SK-N-SH (cell line): ENCODE results near the gene TFCP2L1. TPM values are rescaled to one million over a fixed set of nuclear protein-coding genes. Genes with fewer than 3 reads are reported as not detected.

Source experiments
- CTCF ChIA-PET: fragments of 300-600, 350-600 bp; formaldehyde crosslinking; extraction: SDS; loops from one replicate; lab custom pipeline; 2021; lab: Yijun Ruan, JAX
- POLR2A ChIA-PET: fragments of 350-600 bp; sonication (Branson Sonifier 250); formaldehyde crosslinking; extraction: SDS; loops from one replicate; lab custom pipeline; 2020; ENCODE audit warnings: antibody characterized with exemption, inconsistent platforms; lab: Yijun Ruan, JAX
- DNase-seq: peaks from one replicate; pipeline ENCODE4 v3.0.0; 2012
- H2AFZ ChIP-seq: fragments of 200-600 bp; sonication (generic); 2 replicates; pipeline ENCODE4 v1.8.1; 2016; ENCODE audit warnings: antibody characterized with exemption, mild to moderate bottlenecking, low read depth
- H3F3A ChIP-seq: fragments of 200-600 bp; sonication (generic); replicated peaks from 2 replicates; pipeline ENCODE3; 2016; ENCODE audit warnings: antibody characterized with exemption, mild to moderate bottlenecking; ENCODE audit not compliant: insufficient read depth
- H3K27ac ChIP-seq, 2 experiments: fragments of 200-500 bp in 1 of 2; fragments of 200-600 bp in 1 of 2; sonication (Bioruptor generic) in 1 of 2; sonication (generic), shearing (Covaris generic) in 1 of 2; 2 replicates each; pipeline versions ENCODE4 v1.5.1 to v1.6.1; 2014 to 2016; ENCODE audit warnings: low read depth in 2 of 2, inconsistent platforms in 1 of 2, low read length in 1 of 2, mild to moderate bottlenecking in 1 of 2, mixed read lengths in 1 of 2
- H3K27me3 ChIP-seq: fragments of 200-600 bp; sonication (generic), shearing (Covaris generic); 2 replicates; pipeline ENCODE4 v1.6.1; 2016; ENCODE audit warnings: mixed run types; ENCODE audit not compliant: insufficient read depth
- H3K36me3 ChIP-seq, 2 experiments: fragments of 200-500 bp in 1 of 2; fragments of 200-600 bp in 1 of 2; sonication (Bioruptor generic) in 1 of 2; sonication (generic) in 1 of 2; replicated peaks in 1 of 2; 2 replicates each; pipeline versions ENCODE3 to v1.5.1; 2014 to 2016; ENCODE audit warnings: low read length in 1 of 2, mild to moderate bottlenecking in 1 of 2; ENCODE audit not compliant: insufficient read depth in 2 of 2, control insufficient read depth in 1 of 2
- H3K4me1 ChIP-seq, 2 experiments: fragments of 200-500 bp in 1 of 2; fragments of 200-600 bp in 1 of 2; sonication (Bioruptor generic) in 1 of 2; sonication (generic), shearing (Covaris generic) in 1 of 2; 2 replicates each; pipeline versions ENCODE4 v1.5.1 to v1.6.1; 2014 to 2016; ENCODE audit warnings: low read depth in 1 of 2, low read length in 1 of 2, mixed run types in 1 of 2; ENCODE audit not compliant: insufficient read depth in 2 of 2, control insufficient read depth in 1 of 2
- H3K4me2 ChIP-seq: fragments of 200-600 bp; sonication (generic), shearing (Covaris generic); 2 replicates; pipeline ENCODE4 v1.6.1; 2017; ENCODE audit warnings: mixed run types
- H3K4me3 ChIP-seq, 2 experiments: fragments of 200-500 bp in 1 of 2; fragments of 200-600 bp in 1 of 2; sonication (Bioruptor generic) in 1 of 2; sonication (generic), shearing (Covaris generic) in 1 of 2; 2 replicates each; pipeline versions ENCODE4 v1.5.1 to v1.8.1; 2014 to 2016; ENCODE audit warnings: low read depth in 2 of 2, inconsistent platforms in 1 of 2, low read length in 1 of 2, mild to moderate bottlenecking in 1 of 2, mixed read lengths in 1 of 2, moderate library complexity in 1 of 2
- H3K79me2 ChIP-seq: fragments of 200-600 bp; sonication (generic); 2 replicates; pipeline ENCODE4 v1.8.1; 2017; ENCODE audit warnings: mild to moderate bottlenecking; ENCODE audit not compliant: insufficient read depth
- H3K9ac ChIP-seq: fragments of 200-600 bp; sonication (generic); 2 replicates; pipeline ENCODE4 v1.6.1; 2017; ENCODE audit warnings: mixed run types
- H3K9me2 ChIP-seq: fragments of 200-600 bp; sonication (generic); 2 replicates; pipeline ENCODE4 v1.6.1; 2017; ENCODE audit warnings: mixed run types
- H3K9me3 ChIP-seq: fragments of 200-600 bp; sonication (generic); 2 replicates; pipeline ENCODE4 v1.6.1; 2017; ENCODE audit warnings: mixed run types, mild to moderate bottlenecking, moderate library complexity
- H4K20me1 ChIP-seq: fragments of 200-600 bp; sonication (generic); 2 replicates; pipeline ENCODE4 v1.6.1; 2017; ENCODE audit warnings: mild to moderate bottlenecking, mixed run types; ENCODE audit not compliant: insufficient read depth
- ELF1 ChIP-seq: IDR thresholded peaks from 2 replicates; pipeline ENCODE4 v1.4.0; 2012
- EZH2phosphoT487 ChIP-seq: fragments of 200-600 bp; sonication (generic); IDR thresholded peaks from 2 replicates; pipeline ENCODE4 v1.6.1; 2017; ENCODE audit warnings: low read depth, mixed run types, mild to moderate bottlenecking, antibody characterized with exemption, moderate library complexity, borderline replicate concordance
- FOXM1 ChIP-seq: IDR thresholded peaks from 2 replicates; pipeline ENCODE4 v1.4.0; 2012; ENCODE audit warnings: low read depth, mild to moderate bottlenecking
- JUND ChIP-seq: IDR thresholded peaks from 2 replicates; pipeline ENCODE4 v1.4.0; 2012
- MEF2A ChIP-seq: IDR thresholded peaks from 2 replicates; pipeline ENCODE4 v1.4.0; 2012; ENCODE audit warnings: low read depth, borderline replicate concordance
- MXI1 ChIP-seq: IDR thresholded peaks from 2 replicates; pipeline ENCODE4 v1.6.1; 2012; ENCODE audit warnings: mild to moderate bottlenecking, low read depth, low read length, improper control_type of control experiment
- POLR2AphosphoS5 ChIP-seq: IDR thresholded peaks from 2 replicates; pipeline ENCODE4 v1.6.1; 2012; ENCODE audit warnings: low read depth, low read length
- RXRA ChIP-seq: IDR thresholded peaks from 2 replicates; pipeline ENCODE4 v1.4.0; 2012; ENCODE audit warnings: low read depth, mild to moderate bottlenecking, borderline replicate concordance
- SIN3A ChIP-seq: IDR thresholded peaks from 2 replicates; pipeline ENCODE4 v1.6.1; 2012; ENCODE audit warnings: low read depth, mild to moderate bottlenecking, low read length, moderate library complexity, borderline replicate concordance
- SMC3 ChIP-seq: IDR thresholded peaks from 2 replicates; pipeline ENCODE4 v1.6.1; 2012; ENCODE audit warnings: low read depth, low read length, improper control_type of control experiment
- TAF1 ChIP-seq: IDR thresholded peaks from 2 replicates; pipeline ENCODE4 v1.6.1; 2012; ENCODE audit warnings: low read depth, mild to moderate bottlenecking, low read length, moderate library complexity, borderline replicate concordance
- TCF12 ChIP-seq: IDR thresholded peaks from 2 replicates; pipeline ENCODE4 v1.4.0; 2012
- TEAD4 ChIP-seq: IDR thresholded peaks from 2 replicates; pipeline ENCODE4 v1.4.0; 2012; ENCODE audit warnings: mild to moderate bottlenecking, borderline replicate concordance; ENCODE audit not compliant: insufficient read depth
- whole genome bisulfite sequencing: methylation state at CpG from one replicate; pipeline ENCODE4 v1.1.6; 2017; ENCODE audit warnings: low lambda C conversion rate; 5-methylcytosine and 5-hydroxymethylcytosine counted together
- polyA plus RNA-seq, 3 experiments: library from polyadenylated mRNA; depleted of rRNA; stranded (reverse); fragments of >200 nt; gene quantifications; 2 replicates each; pipeline ENCODE4 v1.2.3, GENCODE V29; 2012
- TF ChIP-seq, protein P1 (sequence below): fragments of 150-350 bp; IDR thresholded peaks from 2 replicates; pipeline ENCODE4 v1.6.1; 2016; ENCODE audit warnings: mild to moderate bottlenecking, low read depth, low read length
- TF ChIP-seq, protein P2 (sequence below): IDR thresholded peaks from 2 replicates; pipeline ENCODE4 v1.4.0; 2012; ENCODE audit warnings: low read depth
- TF ChIP-seq, protein P3 (sequence below): fragments of 200-600 bp; sonication (generic); IDR thresholded peaks from 2 replicates; pipeline ENCODE4 v1.6.1; 2017; ENCODE audit warnings: antibody characterized with exemption, mild to moderate bottlenecking, moderate library complexity
- TF ChIP-seq, protein P4 (sequence below): IDR thresholded peaks from 2 replicates; pipeline ENCODE4 v1.4.0; 2012; ENCODE audit warnings: low read depth, borderline replicate concordance
- TF ChIP-seq, protein P5 (sequence below): fragments of 150-350 bp; IDR thresholded peaks from 2 replicates; pipeline ENCODE4 v1.6.1; 2017; ENCODE audit warnings: antibody characterized with exemption, low read length, low read depth, borderline replicate concordance
- TF ChIP-seq, protein P6 (sequence below): IDR thresholded peaks from 2 replicates; pipeline ENCODE4 v1.4.0; 2012; ENCODE audit warnings: low read depth, borderline replicate concordance

The TFCP2L1 gene
- polyA plus RNA-seq, 1 of the 3 experiments (the other 2 are of a cell fraction), result not detected

DNA sequence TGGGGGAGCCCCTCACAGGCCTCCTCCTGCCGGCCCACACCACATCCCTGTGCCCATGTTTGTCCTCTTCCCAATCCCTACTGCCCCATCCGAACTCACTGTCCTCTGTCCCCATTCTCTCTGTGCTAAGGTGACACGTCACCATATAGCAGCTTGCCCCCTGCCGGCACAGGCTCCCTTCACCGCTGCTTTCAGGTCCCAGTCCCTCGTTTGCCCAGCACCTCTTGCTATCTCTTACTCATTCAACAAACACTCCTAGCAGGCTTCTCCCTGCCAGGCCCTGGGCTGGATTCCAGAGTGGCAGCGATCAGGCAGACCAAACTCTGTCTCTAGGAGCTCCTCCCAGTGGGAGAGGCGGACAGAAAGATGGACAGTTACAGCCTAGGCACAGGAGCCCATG, 74.3 kb downstream of the TFCP2L1 start:
- Histone ChIP-seq H3K4me2 (no peak overlapping the region), H4K20me1 (no peaks in the 10 kb centered on the region), H3F3A (no peaks in the 10 kb centered on the region), H3K4me3 (no peak overlapping the region), H3K4me1 (peaks cover 0 to 13% of the 10 kb centered on the region in 2 experiments; a peak in 1 of 4 replicates), H3K36me3 (no peaks in the 10 kb centered on the region), H3K9me3 (no peaks in the 10 kb centered on the region), H3K27me3 (peaks cover 19% of the 10 kb centered on the region; the same call in 1 of the 2 replicates), H2AFZ (no peak overlapping the region), H3K9ac (no peak overlapping the region), H3K9me2 (no peaks in the 10 kb centered on the region), H3K79me2 (no peaks in the 10 kb centered on the region), H3K27ac (no peak overlapping the region)
- DNase-seq, result no peak
- POLR2A ChIA-PET, result no interaction called here
- 40% methylated on average over 7 of the region's 8 CpGs for WGBS
- TF ChIP-seq, protein P1, sequence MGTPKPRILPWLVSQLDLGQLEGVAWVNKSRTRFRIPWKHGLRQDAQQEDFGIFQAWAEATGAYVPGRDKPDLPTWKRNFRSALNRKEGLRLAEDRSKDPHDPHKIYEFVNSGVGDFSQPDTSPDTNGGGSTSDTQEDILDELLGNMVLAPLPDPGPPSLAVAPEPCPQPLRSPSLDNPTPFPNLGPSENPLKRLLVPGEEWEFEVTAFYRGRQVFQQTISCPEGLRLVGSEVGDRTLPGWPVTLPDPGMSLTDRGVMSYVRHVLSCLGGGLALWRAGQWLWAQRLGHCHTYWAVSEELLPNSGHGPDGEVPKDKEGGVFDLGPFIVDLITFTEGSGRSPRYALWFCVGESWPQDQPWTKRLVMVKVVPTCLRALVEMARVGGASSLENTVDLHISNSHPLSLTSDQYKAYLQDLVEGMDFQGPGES, result no peak
- TF ChIP-seq TCF12 (no peak), TAF1 (no peak), JUND (no peak)
- TF ChIP-seq, protein P2, sequence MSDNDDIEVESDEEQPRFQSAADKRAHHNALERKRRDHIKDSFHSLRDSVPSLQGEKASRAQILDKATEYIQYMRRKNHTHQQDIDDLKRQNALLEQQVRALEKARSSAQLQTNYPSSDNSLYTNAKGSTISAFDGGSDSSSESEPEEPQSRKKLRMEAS, result no peak
- CTCF ChIA-PET, result interaction anchor here (0.6 kb wide), 1 partner anchor 115 kb away, joined by 3 read pairs; no protein-coding TSS in a partner anchor

DNA sequence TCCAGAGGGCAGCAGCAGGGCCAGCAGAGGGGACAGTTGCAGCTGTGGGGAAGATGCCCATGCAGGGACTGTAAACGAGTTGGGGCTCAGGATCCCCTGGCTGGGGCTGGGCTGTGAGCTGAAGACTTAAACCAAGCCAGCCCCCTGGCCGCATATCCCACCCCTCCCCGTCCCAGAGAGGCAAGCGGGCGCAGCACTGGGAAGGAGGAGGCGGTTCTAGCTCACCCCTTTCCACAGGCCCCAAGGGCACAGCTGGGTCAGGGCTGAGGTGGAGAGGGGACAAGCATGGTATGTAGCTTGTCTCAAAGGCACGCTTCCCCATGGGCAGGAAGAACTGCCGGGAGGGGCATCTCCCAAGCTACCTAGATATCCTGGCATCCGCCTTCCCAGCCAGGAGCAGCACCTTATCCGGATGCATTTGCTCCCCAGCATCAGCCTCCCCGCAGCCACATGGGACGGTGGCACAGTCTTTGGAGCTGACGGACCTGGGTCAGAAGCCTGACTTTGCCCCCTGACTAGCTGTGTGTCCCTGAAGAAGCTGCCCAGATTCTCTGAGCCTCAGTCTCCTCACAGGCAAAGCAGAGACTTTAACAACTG, 75.9 kb downstream of the TFCP2L1 start:
- Histone ChIP-seq H3K4me3 (no peak overlapping the region), H3K9ac (no peak overlapping the region), H3K9me3 (no peaks in the 10 kb centered on the region), H3K79me2 (no peaks in the 10 kb centered on the region), H3K27me3 (peaks cover 19% of the 10 kb centered on the region; the same call in 1 of the 2 replicates), H3K4me2 (no peak overlapping the region), H4K20me1 (no peaks in the 10 kb centered on the region), H3K9me2 (no peaks in the 10 kb centered on the region), H3F3A (no peaks in the 10 kb centered on the region), H3K27ac (no peak overlapping the region), H2AFZ (no peak overlapping the region), H3K36me3 (no peaks in the 10 kb centered on the region), H3K4me1 (peaks cover 0 to 17% of the 10 kb centered on the region in 2 experiments; a peak in 1 of 4 replicates)
- TF ChIP-seq MEF2A (no peak), FOXM1 (no peak), MXI1 (no peak), SIN3A (no peak), TEAD4 (no peak), JUND (no peak), RXRA (no peak), ELF1 (no peak), POLR2AphosphoS5 (no peak), EZH2phosphoT487 (no peak), SMC3 (no peak)
- TF ChIP-seq, protein P3, sequence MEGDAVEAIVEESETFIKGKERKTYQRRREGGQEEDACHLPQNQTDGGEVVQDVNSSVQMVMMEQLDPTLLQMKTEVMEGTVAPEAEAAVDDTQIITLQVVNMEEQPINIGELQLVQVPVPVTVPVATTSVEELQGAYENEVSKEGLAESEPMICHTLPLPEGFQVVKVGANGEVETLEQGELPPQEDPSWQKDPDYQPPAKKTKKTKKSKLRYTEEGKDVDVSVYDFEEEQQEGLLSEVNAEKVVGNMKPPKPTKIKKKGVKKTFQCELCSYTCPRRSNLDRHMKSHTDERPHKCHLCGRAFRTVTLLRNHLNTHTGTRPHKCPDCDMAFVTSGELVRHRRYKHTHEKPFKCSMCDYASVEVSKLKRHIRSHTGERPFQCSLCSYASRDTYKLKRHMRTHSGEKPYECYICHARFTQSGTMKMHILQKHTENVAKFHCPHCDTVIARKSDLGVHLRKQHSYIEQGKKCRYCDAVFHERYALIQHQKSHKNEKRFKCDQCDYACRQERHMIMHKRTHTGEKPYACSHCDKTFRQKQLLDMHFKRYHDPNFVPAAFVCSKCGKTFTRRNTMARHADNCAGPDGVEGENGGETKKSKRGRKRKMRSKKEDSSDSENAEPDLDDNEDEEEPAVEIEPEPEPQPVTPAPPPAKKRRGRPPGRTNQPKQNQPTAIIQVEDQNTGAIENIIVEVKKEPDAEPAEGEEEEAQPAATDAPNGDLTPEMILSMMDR, result no peak
- TF ChIP-seq, protein P1, result no peak
- TF ChIP-seq, protein P4, sequence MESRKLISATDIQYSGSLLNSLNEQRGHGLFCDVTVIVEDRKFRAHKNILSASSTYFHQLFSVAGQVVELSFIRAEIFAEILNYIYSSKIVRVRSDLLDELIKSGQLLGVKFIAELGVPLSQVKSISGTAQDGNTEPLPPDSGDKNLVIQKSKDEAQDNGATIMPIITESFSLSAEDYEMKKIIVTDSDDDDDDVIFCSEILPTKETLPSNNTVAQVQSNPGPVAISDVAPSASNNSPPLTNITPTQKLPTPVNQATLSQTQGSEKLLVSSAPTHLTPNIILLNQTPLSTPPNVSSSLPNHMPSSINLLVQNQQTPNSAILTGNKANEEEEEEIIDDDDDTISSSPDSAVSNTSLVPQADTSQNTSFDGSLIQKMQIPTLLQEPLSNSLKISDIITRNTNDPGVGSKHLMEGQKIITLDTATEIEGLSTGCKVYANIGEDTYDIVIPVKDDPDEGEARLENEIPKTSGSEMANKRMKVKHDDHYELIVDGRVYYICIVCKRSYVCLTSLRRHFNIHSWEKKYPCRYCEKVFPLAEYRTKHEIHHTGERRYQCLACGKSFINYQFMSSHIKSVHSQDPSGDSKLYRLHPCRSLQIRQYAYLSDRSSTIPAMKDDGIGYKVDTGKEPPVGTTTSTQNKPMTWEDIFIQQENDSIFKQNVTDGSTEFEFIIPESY, result no peak
- TF ChIP-seq, protein P5, sequence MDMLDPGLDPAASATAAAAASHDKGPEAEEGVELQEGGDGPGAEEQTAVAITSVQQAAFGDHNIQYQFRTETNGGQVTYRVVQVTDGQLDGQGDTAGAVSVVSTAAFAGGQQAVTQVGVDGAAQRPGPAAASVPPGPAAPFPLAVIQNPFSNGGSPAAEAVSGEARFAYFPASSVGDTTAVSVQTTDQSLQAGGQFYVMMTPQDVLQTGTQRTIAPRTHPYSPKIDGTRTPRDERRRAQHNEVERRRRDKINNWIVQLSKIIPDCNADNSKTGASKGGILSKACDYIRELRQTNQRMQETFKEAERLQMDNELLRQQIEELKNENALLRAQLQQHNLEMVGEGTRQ, result no peak
- TF ChIP-seq, protein P6, sequence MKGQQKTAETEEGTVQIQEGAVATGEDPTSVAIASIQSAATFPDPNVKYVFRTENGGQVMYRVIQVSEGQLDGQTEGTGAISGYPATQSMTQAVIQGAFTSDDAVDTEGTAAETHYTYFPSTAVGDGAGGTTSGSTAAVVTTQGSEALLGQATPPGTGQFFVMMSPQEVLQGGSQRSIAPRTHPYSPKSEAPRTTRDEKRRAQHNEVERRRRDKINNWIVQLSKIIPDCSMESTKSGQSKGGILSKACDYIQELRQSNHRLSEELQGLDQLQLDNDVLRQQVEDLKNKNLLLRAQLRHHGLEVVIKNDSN, result no peak
- DNase-seq, result no peak
- ChIA-PET POLR2A (no interaction called here), CTCF (interaction anchor here (0.7 to 1.2 kb wide), 3 partner anchors 9 to 113 kb away, joined by 3 read pairs; no protein-coding TSS in a partner anchor)
- 20% methylated on average over 1 of the region's 13 CpGs for WGBS
